CD14-positive monocyte (primary cell): ENCODE data around the gene PCED1A. TPM values are rescaled to one million over a fixed set of nuclear protein-coding genes. Genes with fewer than 3 reads are reported as not detected.
A peak's percentile ranks its signal among the peaks of the same experiment; 100 is the strongest.

Experiments used
- DNase-seq, 3 donors: peaks; one replicate each; pipeline ENCODE4 v3.0.0-alpha.2; 2011 to 2022
- H2AFZ ChIP-seq: 2 replicates; pipeline ENCODE4 v1.6.0; 2012; ENCODE audit warnings: mild to moderate bottlenecking, low read depth, low read length, inconsistent platforms; ENCODE audit not compliant: insufficient read depth, poor library complexity, severe bottlenecking
- H3K27ac ChIP-seq, 2 donors: 1 replicate in 1 of 2; 2 replicates in 1 of 2; pipeline ENCODE4 v1.5.1; 2012 to 2013; ENCODE audit warnings: low read length in 2 of 2, control low read depth in 1 of 2, inconsistent platforms in 1 of 2, low read depth in 1 of 2, mild to moderate bottlenecking in 1 of 2
- H3K27me3 ChIP-seq, 2 donors: one replicate each; pipeline versions ENCODE4 v1.6.0 to v1.6.1; 2011 to 2013; ENCODE audit warnings: low read length in 2 of 2; ENCODE audit not compliant: control insufficient read depth in 2 of 2, insufficient read depth in 2 of 2
- H3K36me3 ChIP-seq, 2 donors: replicated peaks in 1 of 2; 1 replicate in 1 of 2; 2 replicates in 1 of 2; pipeline versions ENCODE4 v1.5.1 to v1.6.1; 2012 to 2013; ENCODE audit warnings: low read length in 2 of 2, control low read depth in 1 of 2, inconsistent platforms in 1 of 2, mild to moderate bottlenecking in 1 of 2; ENCODE audit not compliant: insufficient read depth in 2 of 2, control insufficient read depth in 1 of 2
- H3K4me1 ChIP-seq, 2 donors: 1 replicate in 1 of 2; 2 replicates in 1 of 2; pipeline versions ENCODE4 v1.5.1 to v1.6.1; 2012 to 2013; ENCODE audit warnings: low read length in 2 of 2, control low read depth in 1 of 2, inconsistent platforms in 1 of 2, mild to moderate bottlenecking in 1 of 2, moderate library complexity in 1 of 2; ENCODE audit not compliant: insufficient read depth in 2 of 2, control insufficient read depth in 1 of 2
- H3K4me2 ChIP-seq: replicated peaks from 2 replicates; pipeline ENCODE3; 2012; ENCODE audit warnings: low read length, moderate library complexity, mild to moderate bottlenecking; ENCODE audit not compliant: poor library complexity, severe bottlenecking; ENCODE audit errors: extremely low read depth
- H3K4me3 ChIP-seq, 3 experiments: fragments of 200-600 bp in 1 of 3; sonication (generic) in 1 of 3; replicated peaks in 1 of 3; 1 replicate in 2 of 3; 2 replicates in 1 of 3; pipeline ENCODE4 v1.5.1; 2011 to 2013; ENCODE audit warnings: low read length in 3 of 3, mild to moderate bottlenecking in 3 of 3, control low read depth in 2 of 3, low read depth in 2 of 3, inconsistent platforms in 1 of 3, moderate library complexity in 1 of 3
- H3K79me2 ChIP-seq: 2 replicates; pipeline ENCODE4 v1.6.0; 2012; ENCODE audit warnings: mild to moderate bottlenecking, control low read depth, inconsistent platforms, low read length, moderate library complexity; ENCODE audit not compliant: insufficient read depth
- H3K9ac ChIP-seq: 2 replicates; pipeline ENCODE4 v1.6.0; 2017; ENCODE audit warnings: low read length, mild to moderate bottlenecking; ENCODE audit not compliant: insufficient read depth, poor library complexity, severe bottlenecking
- H3K9me3 ChIP-seq, 2 donors: replicated peaks in 1 of 2; 1 replicate in 1 of 2; 2 replicates in 1 of 2; pipeline versions ENCODE4 v1.5.1 to v1.6.1; 2012 to 2013; ENCODE audit warnings: low read length in 2 of 2, control low read depth in 1 of 2; ENCODE audit not compliant: control insufficient read depth in 1 of 2, insufficient read depth in 1 of 2
- H4K20me1 ChIP-seq: 2 replicates; pipeline ENCODE4 v1.6.0; 2012; ENCODE audit warnings: mild to moderate bottlenecking, low read length, control low read depth, moderate library complexity; ENCODE audit not compliant: insufficient read depth
- H3K27ac Mint-ChIP-seq, 7 donors: one replicate each; pipeline ENCODE4 v1.8.0; 2020; ENCODE audit warnings: mild to moderate bottlenecking in 7 of 7, mixed read lengths in 7 of 7, moderate library complexity in 6 of 7, inconsistent platforms in 2 of 7
- H3K27me3 Mint-ChIP-seq, 3 donors: one replicate each; pipeline ENCODE4 v1.8.0; 2021 to 2022; ENCODE audit warnings: low read depth in 3 of 3, mild to moderate bottlenecking in 3 of 3, mixed read lengths in 3 of 3, moderate library complexity in 3 of 3, inconsistent platforms in 1 of 3
- H3K36me3 Mint-ChIP-seq, 2 donors: one replicate each; pipeline ENCODE4 v1.8.0; 2020; ENCODE audit warnings: mixed read lengths in 2 of 2, inconsistent platforms in 1 of 2, mild to moderate bottlenecking in 1 of 2
- H3K4me1 Mint-ChIP-seq: one replicate; pipeline ENCODE4 v1.8.0; 2020; ENCODE audit warnings: mild to moderate bottlenecking, mixed read lengths
- H3K4me3 Mint-ChIP-seq, 2 donors: one replicate each; pipeline ENCODE4 v1.8.0; 2020; ENCODE audit warnings: mild to moderate bottlenecking in 2 of 2, mixed read lengths in 2 of 2, moderate library complexity in 1 of 2
- H3K9me3 Mint-ChIP-seq, 7 donors: one replicate each; pipeline ENCODE4 v1.8.0; 2020 to 2022; ENCODE audit warnings: mixed read lengths in 7 of 7, mild to moderate bottlenecking in 6 of 7, moderate library complexity in 6 of 7, inconsistent platforms in 2 of 7
- CTCF ChIP-seq: fragments of 200-600 bp; IDR thresholded peaks from one replicate; pipeline ENCODE4 v1.8.0; 2022; ENCODE audit warnings: antibody characterized with exemption, mild to moderate bottlenecking
- whole genome bisulfite sequencing: methylation state at CpG from one replicate; pipeline ENCODE4 v1.1.5; 2013; ENCODE audit warnings: missing lambda C conversion rate; ENCODE audit not compliant: insufficient coverage; 5-methylcytosine and 5-hydroxymethylcytosine counted together
- intact Hi-C, 2 donors: fragments of 100-400 bp; cut with micrococcal nuclease; formaldehyde crosslinking; loops; one replicate each; pipeline versions ENCODE4 v1.15.0 to v1.15.1; 2023
- polyA plus RNA-seq, 3 donors: library from polyadenylated mRNA; depleted of rRNA in 1 of 3; unstranded in 2 of 3; stranded (reverse) in 1 of 3; fragments of 300-500 nt in 2 of 3; fragments of >200 nt in 1 of 3; fragmentation: Illumina TruSeq in 2 of 3; gene quantifications; 1 replicate in 2 of 3; 2 replicates in 1 of 3; pipeline ENCODE4 v1.2.3, GENCODE V29; 2012 to 2021

PCED1A gene
- polyA plus RNA-seq, 3 donors: 9.1 to 85.2 (median 10.2) TPM

DNA sequence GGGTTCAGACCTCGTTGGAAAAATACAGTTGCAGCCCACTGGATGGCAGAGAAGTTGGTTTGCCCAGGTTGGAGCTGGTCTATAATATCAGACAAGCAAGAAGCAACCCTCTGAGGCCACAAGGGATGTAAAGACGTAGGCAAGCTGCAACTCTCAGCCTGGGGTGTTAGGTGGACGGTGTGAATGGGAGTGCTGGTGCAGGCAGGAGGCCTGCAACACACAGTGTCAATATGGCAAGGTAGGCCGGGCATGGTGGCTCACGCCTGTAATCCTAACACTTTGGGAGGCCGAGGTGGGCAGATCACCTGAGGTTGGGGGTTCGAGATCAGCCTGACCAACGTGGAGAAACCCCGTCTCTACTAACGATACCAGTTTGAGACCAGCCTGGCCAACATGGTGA lies 10.6 kb upstream of the PCED1A start:
- Mint-ChIP-seq H3K36me3 (peaks cover 21 to 27% of the 10 kb centered on the region in 2 donors), H3K4me1 (peaks cover 7% of the 10 kb centered on the region), H3K27me3 (peaks cover 0 to 3% (median 0%) of the 10 kb centered on the region in 3 donors), H3K9me3 (peaks cover 0 to 2% (median 0%) of the 10 kb centered on the region in 7 donors), H3K27ac (no peak overlapping the region), H3K4me3 (no peak overlapping the region)
- H3K9me3 ChIP-seq: no peaks in the 10 kb centered on the region
- no peak for TF ChIP-seq CTCF
- peaks cover 28% of the 10 kb centered on the region for H4K20me1 ChIP-seq
- H3K9ac ChIP-seq: no peak overlapping the region
- H3K4me2 ChIP-seq: no peak overlapping the region
- H3K4me3 ChIP-seq: no peak overlapping the region
- H3K4me1 ChIP-seq: peaks cover 5% of the 10 kb centered on the region in 2 donors
- no peaks in the 10 kb centered on the region for H3K79me2 ChIP-seq
- no peaks in the 10 kb centered on the region for H3K27me3 ChIP-seq
- intact Hi-C loops: no loop called here
- WGBS: 90% methylated on average over 9 of the region's 10 CpGs
- H2AFZ ChIP-seq: no peak overlapping the region
- peaks cover 0 to 14% of the 10 kb centered on the region in 2 donors for H3K36me3 ChIP-seq
- no peak for DNase-seq
- H3K27ac ChIP-seq: no peak overlapping the region

DNA sequence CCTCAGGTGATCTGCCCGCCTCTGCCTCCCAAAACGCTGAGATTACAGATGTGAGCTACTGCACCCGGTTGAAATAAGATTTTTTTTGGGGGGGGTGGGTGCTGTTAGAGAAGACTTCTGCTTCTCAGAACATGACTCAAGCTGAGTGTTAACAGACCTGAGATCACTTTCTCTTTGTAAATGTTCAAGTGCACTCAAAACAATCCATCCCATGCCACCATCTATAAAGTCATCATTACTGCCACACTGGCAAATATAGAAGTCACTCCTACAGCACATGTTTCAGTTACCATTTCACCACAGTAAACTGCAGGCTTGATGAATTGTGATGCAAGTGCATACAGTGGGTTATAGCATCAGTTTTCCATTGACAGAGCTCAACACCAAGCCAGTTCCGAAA lies 9.1 kb upstream of the PCED1A start:
- Mint-ChIP-seq H3K4me1 (peaks cover 16% of the 10 kb centered on the region), H3K27me3 (peaks cover 0 to 3% (median 0%) of the 10 kb centered on the region in 3 donors), H3K36me3 (peaks cover 23 to 24% of the 10 kb centered on the region in 2 donors), H3K27ac (peak overlapping the region in 1 of 7 donors; percentile 40), H3K9me3 (peaks cover 0 to 2% (median 0%) of the 10 kb centered on the region in 7 donors), H3K4me3 (no peak overlapping the region)
- no peaks in the 10 kb centered on the region for H3K9me3 ChIP-seq
- no peak for TF ChIP-seq CTCF
- intact Hi-C loops: no loop called here
- no peak for DNase-seq
- no peak overlapping the region for H3K4me3 ChIP-seq
- H3K4me1 ChIP-seq: peaks cover 5% of the 10 kb centered on the region in 2 donors
- no peaks in the 10 kb centered on the region for H3K79me2 ChIP-seq
- H4K20me1 ChIP-seq: peaks cover 34% of the 10 kb centered on the region
- H2AFZ ChIP-seq: no peak overlapping the region
- WGBS: 79% methylated on average over 3 of the region's 4 CpGs
- no peak overlapping the region for H3K27ac ChIP-seq
- no peak overlapping the region for H3K9ac ChIP-seq
- no peak overlapping the region for H3K4me2 ChIP-seq
- H3K36me3 ChIP-seq: peaks cover 0 to 14% of the 10 kb centered on the region in 2 donors
- no peaks in the 10 kb centered on the region for H3K27me3 ChIP-seq
